Activated B cell treated with CpG ODN at 0.5 μM for 24 hours (primary cell): ENCODE measurements around the gene ATP8A2. TPM values are rescaled to one million over a fixed set of nuclear protein-coding genes. Genes with fewer than 3 reads are reported as not detected.
"Not testable (repeated sequence)": the region's sequence is repeated elsewhere in the genome, so short reads cannot be mapped to it uniquely, and the experiment has no call there.

ENCODE experiments used
- ATAC-seq: fragments of 200-7000 bp; cut with Tn5 transposase; one replicate; pipeline ENCODE4 v1.10.0; 2021; ENCODE audit warnings: low read depth, mild to moderate bottlenecking, moderate library complexity
- CTCF ChIA-PET: fragments of 350-600 bp; sonication (Branson Sonifier 250); formaldehyde crosslinking; loops from one replicate; lab custom pipeline; 2021; ENCODE audit warnings: antibody characterized with exemption; lab: Charles Lee
- POLR2A ChIA-PET: fragments of 350-600 bp; sonication (Branson Sonifier 250); formaldehyde crosslinking; loops from one replicate; lab custom pipeline; 2021; ENCODE audit warnings: antibody characterized with exemption; lab: Charles Lee
- DNase-seq: peaks from one replicate; pipeline ENCODE4 v3.0.0; 2022
- H3K27ac Mint-ChIP-seq: one replicate; pipeline ENCODE4 v1.8.0; 2020; ENCODE audit warnings: mixed read lengths
- H3K27me3 Mint-ChIP-seq: one replicate; pipeline ENCODE4 v1.8.0; 2021; ENCODE audit warnings: mixed read lengths
- H3K36me3 Mint-ChIP-seq: one replicate; pipeline ENCODE4 v1.8.0; 2021; ENCODE audit warnings: low read depth, mixed read lengths
- H3K4me1 Mint-ChIP-seq: one replicate; pipeline ENCODE4 v1.8.0; 2021; ENCODE audit warnings: mixed read lengths
- H3K4me3 Mint-ChIP-seq: one replicate; pipeline ENCODE4 v1.8.0; 2020; ENCODE audit warnings: mild to moderate bottlenecking, mixed read lengths
- H3K9me3 Mint-ChIP-seq: one replicate; pipeline ENCODE4 v1.8.0; 2020; ENCODE audit warnings: mixed read lengths
- CTCF ChIP-seq: fragments of 200-600 bp; IDR thresholded peaks from one replicate; pipeline ENCODE4 v1.8.0; 2022; ENCODE audit warnings: antibody characterized with exemption, mild to moderate bottlenecking
- intact Hi-C: fragments of 100-400 bp; cut with micrococcal nuclease; formaldehyde crosslinking; loops from one replicate; pipeline ENCODE4 v1.15.1; 2024
- total RNA-seq: library from RNA; stranded (reverse); gene quantifications from 2 replicates; pipeline ENCODE4 v1.2.3, GENCODE V29; 2022

Gene ATP8A2
- total RNA-seq, 1 donor from 2014 or later = not detected

- intact Hi-C loops = no loop called here
- ATAC-seq = no peak
- DNase-seq = no peak
- Mint-ChIP-seq H3K4me3 (no peak overlapping the region), H3K9me3 (no peaks in the 10 kb centered on the region), H3K27me3 (no peaks in the 10 kb centered on the region), H3K36me3 (no peaks in the 10 kb centered on the region), H3K27ac (no peak overlapping the region), H3K4me1 (no peaks in the 10 kb centered on the region)
- CTCF ChIA-PET = no interaction called here
- TF ChIP-seq CTCF = no peak
- POLR2A ChIA-PET = no interaction called here
Measured at GRCh38 chr13:25768376-25768775, 396.6 kb downstream of the ATP8A2 start.

GRCh38 chr13:25768838-25769237, 397.1 kb downstream of the ATP8A2 start:
- ATAC-seq = no peak
- Mint-ChIP-seq H3K9me3 (no peaks in the 10 kb centered on the region), H3K27me3 (no peaks in the 10 kb centered on the region), H3K36me3 (no peaks in the 10 kb centered on the region), H3K4me1 (no peaks in the 10 kb centered on the region), H3K4me3 (no peak overlapping the region), H3K27ac (no peak overlapping the region)
- ChIA-PET CTCF (no interaction called here), POLR2A (no interaction called here)
- no peak for TF ChIP-seq CTCF
- no peak for DNase-seq
- intact Hi-C loops = no loop called here

GRCh38 chr13:25770601-25771000, 398.8 kb downstream of the ATP8A2 start:
- TF ChIP-seq CTCF = no peak
- Mint-ChIP-seq H3K36me3 (no peaks in the 10 kb centered on the region), H3K9me3 (no peaks in the 10 kb centered on the region), H3K4me1 (no peaks in the 10 kb centered on the region), H3K27me3 (no peaks in the 10 kb centered on the region), H3K4me3 (no peak overlapping the region), H3K27ac (no peak overlapping the region)
- DNase-seq (no peak), ATAC-seq (no peak)
- ChIA-PET POLR2A (no interaction called here), CTCF (no interaction called here)
- intact Hi-C loops = no loop called here

GRCh38 chr13:25771202-25771601, 399.4 kb downstream of the ATP8A2 start:
- DNase-seq = no peak
- ChIA-PET CTCF (no interaction called here), POLR2A (no interaction called here)
- intact Hi-C loops = no loop called here
- no peak for TF ChIP-seq CTCF
- Mint-ChIP-seq H3K36me3 (no peaks in the 10 kb centered on the region), H3K27ac (no peak overlapping the region), H3K9me3 (no peaks in the 10 kb centered on the region), H3K4me1 (no peaks in the 10 kb centered on the region), H3K27me3 (no peaks in the 10 kb centered on the region), H3K4me3 (no peak overlapping the region)
- ATAC-seq = no peak

GRCh38 chr13:25771641-25772478, 400.1 kb downstream of the ATP8A2 start:
- no peak for TF ChIP-seq CTCF

GRCh38 chr13:25772534-25772933, 400.8 kb downstream of the ATP8A2 start:
- H3K4me1 Mint-ChIP-seq, H3K9me3 Mint-ChIP-seq, H3K27ac Mint-ChIP-seq, CTCF ChIA-PET, H3K27me3 Mint-ChIP-seq, H3K4me3 Mint-ChIP-seq, POLR2A ChIA-PET, H3K36me3 Mint-ChIP-seq, DNase-seq, ATAC-seq, intact Hi-C loops: not testable (repeated sequence)

More at GRCh38 chr13:25771641-25772478, 400.1 kb downstream of the ATP8A2 start:
- H3K9me3 Mint-ChIP-seq = no peaks in the 10 kb centered on the region
- H3K27me3 Mint-ChIP-seq = no peaks in the 10 kb centered on the region
- CTCF ChIA-PET = no interaction called here
- POLR2A ChIA-PET = no interaction called here
- ATAC-seq (no peak), DNase-seq (no peak)
- no peaks in the 10 kb centered on the region for H3K4me1 Mint-ChIP-seq
- H3K27ac Mint-ChIP-seq = no peak overlapping the region
- no peaks in the 10 kb centered on the region for H3K36me3 Mint-ChIP-seq
- intact Hi-C loops = no loop called here
- H3K4me3 Mint-ChIP-seq = no peak overlapping the region

GRCh38 chr13:25774056-25774455, 402.3 kb downstream of the ATP8A2 start:
- H3K4me1 Mint-ChIP-seq, POLR2A ChIA-PET, H3K9me3 Mint-ChIP-seq, H3K27me3 Mint-ChIP-seq, DNase-seq, H3K27ac Mint-ChIP-seq, intact Hi-C loops, H3K36me3 Mint-ChIP-seq, H3K4me3 Mint-ChIP-seq, ATAC-seq: not testable (repeated sequence)
- CTCF ChIA-PET = interaction anchor here (0.6 kb wide), 1 partner anchor 748 kb away, joined by 3 read pairs; no protein-coding TSS in a partner anchor
